B cell (primary cell): ENCODE data around the gene DNASE2B.

Experiments used
- EZH2 ChIP-seq: IDR thresholded peaks from 2 replicates; pipeline ENCODE4 v1.6.1; 2012; ENCODE audit warnings: borderline replicate concordance, low read depth, mild to moderate bottlenecking, moderate library complexity, low read length; ENCODE audit not compliant: insufficient read depth, poor library complexity, severe bottlenecking
- TF ChIP-seq, protein P1 (sequence below): fragments of 200-600 bp; IDR thresholded peaks from one replicate; pipeline ENCODE4 v1.8.0; 2022; ENCODE audit warnings: antibody characterized with exemption, mild to moderate bottlenecking

DNA sequence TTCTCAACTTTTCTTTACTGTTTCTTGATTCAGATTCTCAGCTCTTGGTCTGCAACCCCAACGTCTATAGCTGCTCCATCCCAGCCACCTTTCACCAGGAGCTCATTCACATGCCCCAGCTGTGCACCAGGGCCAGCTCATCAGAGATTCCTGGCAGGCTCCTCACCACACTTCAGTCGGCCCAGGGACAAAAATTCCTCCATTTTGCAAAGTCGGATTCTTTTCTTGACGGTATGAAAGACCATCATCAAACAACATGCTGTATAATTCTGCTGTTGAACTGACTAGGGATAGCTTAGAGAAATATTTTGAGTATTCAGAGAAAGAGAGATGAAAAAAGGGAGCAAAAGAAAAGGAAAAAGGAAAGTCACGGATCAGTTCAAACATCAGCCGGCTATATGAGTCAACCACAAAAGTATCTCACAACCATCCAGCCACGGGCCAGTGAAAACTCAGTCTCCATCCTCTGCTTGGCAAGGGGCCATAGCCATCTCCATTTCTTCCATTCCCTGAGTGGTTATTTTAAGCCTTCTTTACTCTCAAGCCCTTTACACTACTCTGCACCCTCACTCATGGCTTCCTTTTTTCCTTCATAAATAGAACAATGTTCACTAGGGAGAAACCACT is 14.1 kb downstream of the DNASE2B start:
- TF ChIP-seq, protein P1, sequence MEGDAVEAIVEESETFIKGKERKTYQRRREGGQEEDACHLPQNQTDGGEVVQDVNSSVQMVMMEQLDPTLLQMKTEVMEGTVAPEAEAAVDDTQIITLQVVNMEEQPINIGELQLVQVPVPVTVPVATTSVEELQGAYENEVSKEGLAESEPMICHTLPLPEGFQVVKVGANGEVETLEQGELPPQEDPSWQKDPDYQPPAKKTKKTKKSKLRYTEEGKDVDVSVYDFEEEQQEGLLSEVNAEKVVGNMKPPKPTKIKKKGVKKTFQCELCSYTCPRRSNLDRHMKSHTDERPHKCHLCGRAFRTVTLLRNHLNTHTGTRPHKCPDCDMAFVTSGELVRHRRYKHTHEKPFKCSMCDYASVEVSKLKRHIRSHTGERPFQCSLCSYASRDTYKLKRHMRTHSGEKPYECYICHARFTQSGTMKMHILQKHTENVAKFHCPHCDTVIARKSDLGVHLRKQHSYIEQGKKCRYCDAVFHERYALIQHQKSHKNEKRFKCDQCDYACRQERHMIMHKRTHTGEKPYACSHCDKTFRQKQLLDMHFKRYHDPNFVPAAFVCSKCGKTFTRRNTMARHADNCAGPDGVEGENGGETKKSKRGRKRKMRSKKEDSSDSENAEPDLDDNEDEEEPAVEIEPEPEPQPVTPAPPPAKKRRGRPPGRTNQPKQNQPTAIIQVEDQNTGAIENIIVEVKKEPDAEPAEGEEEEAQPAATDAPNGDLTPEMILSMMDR, result no peak
- TF ChIP-seq EZH2, result no peak
